Measurements from ENCODE around the gene KIF13A. TPM values are rescaled to one million over a fixed set of nuclear protein-coding genes. Genes with fewer than 3 reads are reported as not detected.
"Not testable (repeated sequence)": the region's sequence is repeated elsewhere in the genome, so short reads cannot be mapped to it uniquely, and the experiment has no call there.

KIF13A gene
- total RNA-seq, 3 donors from 2014 or later (not counting 1 experiment from before 2014, with no cell fraction given), result 15.0 to 26.4 (median 19.5) TPM

GRCh38 chr6:17861361-17861760 is 126.1 kb downstream of the KIF13A start:
- WGBS (ENCODE audit: insufficient coverage), result no CpG with 5 or more reads among the region's 1 CpG
- H3K4me1 Mint-ChIP-seq, result peaks cover 6 to 8% of the 10 kb centered on the region in 2 donors
- Histone ChIP-seq H3K27me3 (ENCODE audit: control insufficient read depth, insufficient read depth, low read length) (no peaks in the 10 kb centered on the region), H3K4me1 (ENCODE audit: control insufficient read depth, insufficient read depth, low read length) (no peaks in the 10 kb centered on the region), H3K36me3 (ENCODE audit: control insufficient read depth, insufficient read depth, low read length) (no peaks in the 10 kb centered on the region), H3K27ac (ENCODE audit: low read length) (no peak overlapping the region), H3K9me3 (ENCODE audit: control insufficient read depth, insufficient read depth, low read length) (no peaks in the 10 kb centered on the region), H3K4me3 (ENCODE audit: low read length) (no peak overlapping the region)
- H3K9me3 Mint-ChIP-seq, result no peaks in the 10 kb centered on the region
- DNase-seq, result no peak
- no peak for TF ChIP-seq CTCF (IDR thresholded peaks at IDR 0.05)
- ATAC-seq, result no peak
- H3K27me3 Mint-ChIP-seq (ENCODE audit: low read depth in 2 of 2), result no peaks in the 10 kb centered on the region
- no peak overlapping the region for H3K4me3 Mint-ChIP-seq
- intact Hi-C loops (cut with micrococcal nuclease), result no loop called here
- no peaks in the 10 kb centered on the region for H3K36me3 Mint-ChIP-seq
- H3K27ac Mint-ChIP-seq, result no peak overlapping the region

GRCh38 chr6:17859846-17860245 is 127.6 kb downstream of the KIF13A start:
- Histone ChIP-seq H3K36me3 (ENCODE audit: control insufficient read depth, insufficient read depth, low read length) (no peaks in the 10 kb centered on the region), H3K9me3 (ENCODE audit: control insufficient read depth, insufficient read depth, low read length) (no peaks in the 10 kb centered on the region), H3K4me1 (ENCODE audit: control insufficient read depth, insufficient read depth, low read length) (no peaks in the 10 kb centered on the region), H3K27ac (ENCODE audit: low read length) (no peak overlapping the region), H3K27me3 (ENCODE audit: control insufficient read depth, insufficient read depth, low read length) (no peaks in the 10 kb centered on the region), H3K4me3 (ENCODE audit: low read length) (no peak overlapping the region)
- H3K27me3 Mint-ChIP-seq (ENCODE audit: low read depth in 2 of 2), result no peaks in the 10 kb centered on the region
- no peaks in the 10 kb centered on the region for H3K9me3 Mint-ChIP-seq
- no peak for DNase-seq
- no peaks in the 10 kb centered on the region for H3K36me3 Mint-ChIP-seq
- no peak for ATAC-seq
- intact Hi-C loops (cut with micrococcal nuclease), result no loop called here
- peaks cover 6 to 8% of the 10 kb centered on the region in 2 donors for H3K4me1 Mint-ChIP-seq
- TF ChIP-seq CTCF (IDR thresholded peaks at IDR 0.05), result no peak
- no peak overlapping the region for H3K27ac Mint-ChIP-seq
- WGBS (ENCODE audit: insufficient coverage), result 86% methylated on average over 2 of the region's 4 CpGs
- no peak overlapping the region for H3K4me3 Mint-ChIP-seq

- H3K4me1 Mint-ChIP-seq, result peaks cover 0 to under 1% of the 10 kb centered on the region in 2 donors
- DNase-seq (no peak), ATAC-seq (no peak)
- Histone ChIP-seq H3K4me3 (ENCODE audit: low read length) (no peak overlapping the region), H3K27me3 (ENCODE audit: control insufficient read depth, insufficient read depth, low read length) (no peaks in the 10 kb centered on the region), H3K9me3 (ENCODE audit: control insufficient read depth, insufficient read depth, low read length) (no peaks in the 10 kb centered on the region), H3K27ac (ENCODE audit: low read length) (no peak overlapping the region), H3K4me1 (ENCODE audit: control insufficient read depth, insufficient read depth, low read length) (no peaks in the 10 kb centered on the region), H3K36me3 (ENCODE audit: control insufficient read depth, insufficient read depth, low read length) (no peaks in the 10 kb centered on the region)
- no peaks in the 10 kb centered on the region for H3K36me3 Mint-ChIP-seq
- H3K4me3 Mint-ChIP-seq, result no peak overlapping the region
- intact Hi-C loops (cut with micrococcal nuclease), result no loop called here
- H3K9me3 Mint-ChIP-seq, result no peaks in the 10 kb centered on the region
- H3K27me3 Mint-ChIP-seq (ENCODE audit: low read depth in 2 of 2), result no peaks in the 10 kb centered on the region
- no peak for TF ChIP-seq CTCF (IDR thresholded peaks at IDR 0.05)
- H3K27ac Mint-ChIP-seq, result no peak overlapping the region
Measured at GRCh38 chr6:17858584-17858983, 128.9 kb downstream of the KIF13A start.

- H3K4me1 Mint-ChIP-seq; H3K9me3 ChIP-seq (ENCODE audit: control insufficient read depth, insufficient read depth, low read length); H3K27ac Mint-ChIP-seq; intact Hi-C loops (cut with micrococcal nuclease); H3K27me3 Mint-ChIP-seq (ENCODE audit: low read depth in 2 of 2); H3K36me3 Mint-ChIP-seq; H3K9me3 Mint-ChIP-seq; H3K27ac ChIP-seq (ENCODE audit: low read length); ATAC-seq; H3K27me3 ChIP-seq (ENCODE audit: control insufficient read depth, insufficient read depth, low read length); H3K4me1 ChIP-seq (ENCODE audit: control insufficient read depth, insufficient read depth, low read length); H3K4me3 Mint-ChIP-seq; DNase-seq; H3K36me3 ChIP-seq (ENCODE audit: control insufficient read depth, insufficient read depth, low read length); H3K4me3 ChIP-seq (ENCODE audit: low read length): not testable (repeated sequence)
- WGBS (ENCODE audit: insufficient coverage), result 88% methylated on average over 5 of the region's 7 CpGs
Measured at GRCh38 chr6:17857188-17857587, 130.2 kb downstream of the KIF13A start.

Measured in natural killer cell (primary cell).